Activated naive CD8-positive, alpha-beta T cell (primary cell): ENCODE measurements around the gene CEACAM8.
"Not testable (repeated sequence)": the region's sequence is repeated elsewhere in the genome, so short reads cannot be mapped to it uniquely, and the experiment has no call there.

Experiments used
- H3K27ac Mint-ChIP-seq: one replicate; pipeline ENCODE4 v1.8.0; 2021; ENCODE audit warnings: mixed read lengths
- H3K27me3 Mint-ChIP-seq: one replicate; pipeline ENCODE4 v1.8.0; 2021; ENCODE audit warnings: mixed read lengths
- H3K36me3 Mint-ChIP-seq: one replicate; pipeline ENCODE4 v1.8.0; 2021; ENCODE audit warnings: mixed read lengths
- H3K4me1 Mint-ChIP-seq: one replicate; pipeline ENCODE4 v1.8.0; 2021; ENCODE audit warnings: low read depth, mixed read lengths
- H3K4me3 Mint-ChIP-seq: one replicate; pipeline ENCODE4 v1.8.0; 2021; ENCODE audit warnings: mild to moderate bottlenecking, mixed read lengths
- H3K9me3 Mint-ChIP-seq: one replicate; pipeline ENCODE4 v1.8.0; 2021; ENCODE audit warnings: low read depth, mixed read lengths

Gene CEACAM8

DNA sequence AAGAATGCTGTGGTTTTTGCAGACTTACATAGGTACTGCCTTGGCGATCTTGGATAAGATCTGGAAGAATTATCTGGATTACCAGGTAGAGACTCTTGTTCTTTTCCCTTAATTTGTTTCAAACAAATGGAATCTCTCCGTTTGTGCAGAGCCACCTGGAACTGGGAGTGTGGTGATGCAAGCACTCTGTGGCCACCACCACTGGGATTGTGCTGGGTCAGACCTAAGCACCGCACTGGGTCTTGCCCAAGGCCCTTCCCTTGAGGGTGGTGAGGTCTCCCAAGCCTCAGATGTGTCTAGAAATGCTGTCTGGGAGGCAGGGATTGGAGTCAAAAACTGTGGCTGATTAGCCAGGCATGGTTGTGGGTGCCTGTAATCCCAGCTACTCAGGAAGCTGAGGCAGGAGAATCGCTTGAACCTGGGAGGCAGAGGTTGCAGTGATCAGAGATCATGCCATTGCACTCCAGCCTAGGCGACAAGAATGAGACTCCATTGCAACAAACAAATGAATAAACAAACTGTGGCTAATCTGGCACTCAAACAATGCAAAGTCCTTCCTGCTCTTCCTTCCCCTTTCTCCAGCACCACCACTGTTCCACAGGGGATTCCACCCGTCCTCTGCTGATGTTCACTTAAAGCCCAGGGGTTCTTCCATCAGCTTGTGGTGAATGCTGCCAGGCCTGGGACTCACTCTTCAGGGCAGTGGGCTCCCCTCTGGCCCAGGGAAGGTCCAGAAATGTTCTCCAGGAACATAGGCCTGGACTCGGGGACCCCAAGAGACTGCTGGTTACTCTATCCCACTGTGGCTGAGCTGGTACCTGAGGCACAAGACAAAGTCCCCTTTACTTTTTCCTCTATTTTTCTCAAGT, 55.6 kb downstream of the CEACAM8 start:
- Mint-ChIP-seq H3K4me3 (no peak overlapping the region), H3K4me1 (no peaks in the 10 kb centered on the region), H3K36me3 (no peaks in the 10 kb centered on the region), H3K27ac (no peak overlapping the region), H3K27me3 (no peaks in the 10 kb centered on the region), H3K9me3 (no peaks in the 10 kb centered on the region)

GRCh38 chr19:42535276-42535675, 59.4 kb downstream of the CEACAM8 start:
- H3K36me3 Mint-ChIP-seq, H3K27ac Mint-ChIP-seq, H3K4me3 Mint-ChIP-seq, H3K27me3 Mint-ChIP-seq, H3K4me1 Mint-ChIP-seq, H3K9me3 Mint-ChIP-seq: not testable (repeated sequence)

DNA sequence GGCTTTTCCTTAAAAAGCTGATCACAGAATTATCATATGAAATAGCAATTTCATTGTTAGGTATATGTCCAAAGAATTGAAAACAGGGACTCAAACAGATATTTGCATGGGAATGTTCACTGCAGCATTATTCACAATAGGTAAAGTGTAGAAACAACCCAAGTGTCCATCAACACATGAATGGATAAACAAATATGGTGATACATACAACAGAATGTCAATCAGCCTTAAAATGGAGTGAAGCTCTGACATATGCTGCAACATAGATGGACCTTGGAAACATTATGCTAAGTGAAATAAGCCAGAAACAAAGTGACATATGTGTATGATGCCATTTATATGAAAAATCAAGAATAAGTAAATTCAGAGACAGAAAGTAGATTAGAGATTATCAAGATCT, 60.3 kb downstream of the CEACAM8 start:
- Mint-ChIP-seq H3K9me3 (no peaks in the 10 kb centered on the region), H3K4me3 (no peak overlapping the region), H3K36me3 (no peaks in the 10 kb centered on the region), H3K27me3 (no peaks in the 10 kb centered on the region), H3K27ac (no peak overlapping the region), H3K4me1 (peaks cover under 1% of the 10 kb centered on the region)

DNA sequence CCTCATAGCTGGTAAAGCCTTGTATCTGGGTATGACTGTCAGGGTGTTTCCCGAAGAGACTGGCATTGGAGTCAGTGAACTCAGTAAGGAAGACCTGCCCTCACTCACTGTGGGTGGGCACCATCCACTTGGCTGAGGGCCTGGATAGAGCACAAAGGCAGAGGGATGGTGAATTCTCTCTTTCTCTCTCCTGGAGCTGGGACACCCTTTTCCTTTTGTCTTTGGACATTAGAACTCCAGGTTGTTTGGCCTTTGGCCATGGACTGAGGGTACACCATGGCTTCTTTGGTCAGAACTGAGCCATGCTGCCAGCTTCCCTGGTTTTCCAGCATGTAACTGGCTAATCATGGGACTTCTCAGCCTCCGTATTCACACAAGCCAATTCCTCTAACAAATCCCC, 61.8 kb downstream of the CEACAM8 start:
- Mint-ChIP-seq H3K4me3 (no peak overlapping the region), H3K27ac (no peak overlapping the region), H3K27me3 (no peaks in the 10 kb centered on the region), H3K9me3 (no peaks in the 10 kb centered on the region), H3K4me1 (peaks cover 16% of the 10 kb centered on the region), H3K36me3 (no peaks in the 10 kb centered on the region)

DNA sequence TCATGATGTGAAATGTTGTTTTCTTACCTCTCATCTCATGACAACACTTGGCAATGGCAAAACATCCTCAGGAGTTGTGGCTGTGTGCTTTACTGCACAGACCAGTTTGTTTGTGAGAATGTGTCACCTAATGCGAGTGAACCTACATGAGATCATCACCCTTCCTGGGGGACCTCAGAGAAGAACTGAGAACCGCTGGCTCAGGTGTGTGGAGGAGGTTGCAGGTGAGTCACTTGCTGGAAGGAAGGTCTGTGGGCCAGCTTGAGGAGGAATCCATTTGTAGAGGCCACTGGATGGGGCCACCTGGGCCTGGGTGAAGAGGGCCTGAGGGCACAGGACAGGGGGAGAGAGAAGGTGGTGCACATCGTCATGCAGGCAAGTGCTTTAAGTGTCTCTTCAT, 63.4 kb downstream of the CEACAM8 start:
- Mint-ChIP-seq H3K9me3 (no peaks in the 10 kb centered on the region), H3K27ac (no peak overlapping the region)

More for the DNA sequence above, 63.4 kb downstream of the CEACAM8 start:
- H3K4me1 Mint-ChIP-seq = peaks cover 25% of the 10 kb centered on the region
- H3K27me3 Mint-ChIP-seq = no peaks in the 10 kb centered on the region
- no peak overlapping the region for H3K4me3 Mint-ChIP-seq
- no peaks in the 10 kb centered on the region for H3K36me3 Mint-ChIP-seq
